A673 (cell line): ENCODE data around the gene FAM234B. TPM values are rescaled to one million over a fixed set of nuclear protein-coding genes. Genes with fewer than 3 reads are reported as not detected.
A peak's percentile ranks its signal among the peaks of the same experiment; 100 is the strongest.

Source experiments
- BruUV-seq: library from RNA; stranded (reverse); fragments of 400-500 nt; replicated peaks from 2 replicates; lab custom pipeline; 2021; lab: Mats Ljungman, UMichigan
- CTCF ChIA-PET: fragments of 300-600 bp; sonication (Branson Sonifier 250); formaldehyde crosslinking; loops from one replicate; lab custom pipeline; 2022; ENCODE audit warnings: antibody characterized with exemption; lab: Charles Lee
- POLR2A ChIA-PET: fragments of 300-600 bp; sonication (Branson Sonifier 250); formaldehyde crosslinking; loops from one replicate; lab custom pipeline; 2022; ENCODE audit warnings: antibody characterized with exemption; ENCODE audit not compliant: low non-redundant PET; lab: Charles Lee
- DNase-seq: peaks from one replicate; pipeline ENCODE4 v3.0.0-alpha.2; 2015; ENCODE audit warnings: low spot score
- H3K27ac ChIP-seq: fragments of 200-600 bp; sonication (generic); 2 replicates; pipeline ENCODE4 v1.5.1; 2016; ENCODE audit warnings: mixed run types, low read depth, mild to moderate bottlenecking, mixed read lengths, antibody characterized with exemption, low read length; ENCODE audit not compliant: poor library complexity, severe bottlenecking
- H3K27me3 ChIP-seq: fragments of 200-600 bp; sonication (generic); replicated peaks from 2 replicates; pipeline ENCODE4 v1.6.1; 2017; ENCODE audit warnings: mixed run types, low read depth, mild to moderate bottlenecking, mixed read lengths, antibody characterized with exemption, low read length; ENCODE audit not compliant: insufficient read depth, poor library complexity
- H3K36me3 ChIP-seq: fragments of 200-600 bp; sonication (generic); 2 replicates; pipeline ENCODE4 v1.6.1; 2016; ENCODE audit warnings: mixed run types, mild to moderate bottlenecking, mixed read lengths, antibody characterized with exemption, low read length; ENCODE audit not compliant: insufficient read depth, poor library complexity, severe bottlenecking
- H3K4me1 ChIP-seq: fragments of 200-600 bp; sonication (generic); 2 replicates; pipeline ENCODE4 v1.6.1; 2017; ENCODE audit warnings: mixed run types, mild to moderate bottlenecking, mixed read lengths, antibody characterized with exemption, low read length; ENCODE audit not compliant: insufficient read depth, poor library complexity, severe bottlenecking
- H3K4me3 ChIP-seq: fragments of 200-600 bp; sonication (generic); 2 replicates; pipeline ENCODE4 v1.5.1; 2016; ENCODE audit warnings: low read depth, mixed run types, mild to moderate bottlenecking, mixed read lengths, low read length; ENCODE audit not compliant: poor library complexity, severe bottlenecking
- H3K9me3 ChIP-seq: fragments of 200-600 bp; sonication (generic); 2 replicates; pipeline ENCODE4 v1.6.1; 2016; ENCODE audit warnings: mixed run types, low read depth, mild to moderate bottlenecking, mixed read lengths, antibody characterized with exemption, low read length; ENCODE audit not compliant: poor library complexity, severe bottlenecking
- EZH2 ChIP-seq: fragments of 200-600 bp; sonication (generic); IDR thresholded peaks from 2 replicates; pipeline ENCODE4 v1.6.1; 2017; ENCODE audit warnings: borderline replicate concordance, low read depth, mild to moderate bottlenecking, mixed read lengths, antibody characterized with exemption, low read length; ENCODE audit not compliant: poor library complexity, severe bottlenecking
- intact Hi-C: fragments of 100-400 bp; cut with micrococcal nuclease; formaldehyde crosslinking; loops from one replicate; pipeline ENCODE4 v1.10.0; 2022; ENCODE audit not compliant: unreplicated experiment
- total RNA-seq: library from RNA; stranded (reverse); gene quantifications from 2 replicates; pipeline ENCODE4 v1.2.3, GENCODE V29; 2021
- TF ChIP-seq, protein P1 (sequence below): fragments of 300-800, 200-600 bp; sonication (generic); conservative IDR thresholded peaks from 2 replicates; pipeline ENCODE4 v1.5.1; 2017; ENCODE audit warnings: low read depth, mild to moderate bottlenecking, antibody characterized with exemption, low read length, moderate library complexity, mixed read lengths

The FAM234B gene
- total RNA-seq, 1 experiment from 2014 or later, result 11.8 TPM

DNA sequence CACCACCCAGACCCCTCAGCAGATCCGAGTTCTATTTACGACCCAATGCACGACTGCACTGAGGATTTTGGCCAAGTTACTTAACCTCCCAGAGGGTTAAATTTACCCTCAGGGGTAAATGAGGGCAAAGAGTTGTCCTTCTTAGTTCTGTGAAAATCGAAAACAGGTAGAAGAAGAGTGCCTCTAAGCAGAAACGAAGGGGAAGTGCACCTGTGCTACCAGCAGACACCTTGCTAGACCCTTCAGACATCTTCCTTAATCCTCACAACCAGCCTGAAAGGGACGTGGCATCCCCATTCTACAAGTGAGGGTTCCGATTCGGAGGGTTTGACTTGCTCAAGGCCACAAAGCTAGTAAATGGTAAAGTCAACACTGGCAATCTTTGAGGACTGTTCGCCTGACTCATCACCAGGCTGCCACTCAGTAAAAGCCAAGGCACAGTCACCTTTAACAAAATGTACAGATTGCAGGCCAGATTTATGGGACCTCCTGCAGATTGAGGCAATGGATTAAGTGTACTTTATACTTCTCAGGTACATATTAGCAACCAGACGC lies 57.7 kb downstream of the FAM234B start:
- H3K36me3 ChIP-seq, result no peaks in the 10 kb centered on the region
- no TSS peak for BruUV-seq
- intact Hi-C loops, result no loop called here
- POLR2A ChIA-PET, result no interaction called here
- no peaks in the 10 kb centered on the region for H3K9me3 ChIP-seq
- DNase-seq, result peak; percentile 32
- peak overlapping the region; percentile 54 for H3K4me3 ChIP-seq
- H3K27me3 ChIP-seq, result no peaks in the 10 kb centered on the region
- peak overlapping the region; percentile 91 for H3K27ac ChIP-seq
- H3K4me1 ChIP-seq, result peaks cover 40% of the 10 kb centered on the region
- TF ChIP-seq, protein P1, sequence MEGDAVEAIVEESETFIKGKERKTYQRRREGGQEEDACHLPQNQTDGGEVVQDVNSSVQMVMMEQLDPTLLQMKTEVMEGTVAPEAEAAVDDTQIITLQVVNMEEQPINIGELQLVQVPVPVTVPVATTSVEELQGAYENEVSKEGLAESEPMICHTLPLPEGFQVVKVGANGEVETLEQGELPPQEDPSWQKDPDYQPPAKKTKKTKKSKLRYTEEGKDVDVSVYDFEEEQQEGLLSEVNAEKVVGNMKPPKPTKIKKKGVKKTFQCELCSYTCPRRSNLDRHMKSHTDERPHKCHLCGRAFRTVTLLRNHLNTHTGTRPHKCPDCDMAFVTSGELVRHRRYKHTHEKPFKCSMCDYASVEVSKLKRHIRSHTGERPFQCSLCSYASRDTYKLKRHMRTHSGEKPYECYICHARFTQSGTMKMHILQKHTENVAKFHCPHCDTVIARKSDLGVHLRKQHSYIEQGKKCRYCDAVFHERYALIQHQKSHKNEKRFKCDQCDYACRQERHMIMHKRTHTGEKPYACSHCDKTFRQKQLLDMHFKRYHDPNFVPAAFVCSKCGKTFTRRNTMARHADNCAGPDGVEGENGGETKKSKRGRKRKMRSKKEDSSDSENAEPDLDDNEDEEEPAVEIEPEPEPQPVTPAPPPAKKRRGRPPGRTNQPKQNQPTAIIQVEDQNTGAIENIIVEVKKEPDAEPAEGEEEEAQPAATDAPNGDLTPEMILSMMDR, result no peak
- TF ChIP-seq EZH2, result no peak
- CTCF ChIA-PET, result no interaction called here

DNA sequence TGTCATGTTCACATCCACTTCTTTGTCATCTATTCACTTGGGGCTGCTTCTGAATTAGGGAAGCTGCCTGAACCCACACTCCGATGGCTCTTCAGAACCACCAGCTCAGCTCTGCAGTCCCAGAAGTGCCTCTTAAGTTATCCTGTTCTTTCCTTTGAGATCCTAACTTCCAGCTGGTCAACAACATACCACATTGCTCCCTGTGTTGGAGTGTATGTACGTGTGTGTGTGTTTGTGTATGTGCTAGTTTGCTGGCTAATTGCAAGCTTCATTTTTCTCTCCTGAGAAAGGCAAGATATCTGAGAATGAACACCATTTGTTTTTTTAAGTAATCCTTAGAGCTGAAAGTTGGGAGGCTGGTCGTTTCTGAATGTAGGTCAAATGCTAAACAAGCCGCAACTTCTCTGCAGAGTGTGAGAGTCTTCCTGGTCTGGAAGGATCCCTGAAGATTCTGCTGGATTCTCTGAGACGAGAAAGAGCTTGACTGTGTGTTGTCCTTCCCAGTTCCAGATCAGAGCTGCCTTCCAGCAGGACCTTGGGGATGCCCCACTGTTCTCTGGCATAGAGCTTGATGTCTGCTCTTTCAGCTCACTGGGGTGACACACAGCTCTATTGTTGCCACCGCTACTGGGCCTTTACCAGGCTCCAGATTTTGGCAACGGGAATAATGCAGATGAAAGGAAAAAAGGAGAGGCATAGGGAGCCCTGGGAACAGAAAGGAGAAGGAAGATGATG lies 58.4 kb downstream of the FAM234B start:
- CTCF ChIA-PET, result no interaction called here
- Histone ChIP-seq H3K36me3 (no peaks in the 10 kb centered on the region), H3K4me3 (no peak overlapping the region), H3K27me3 (no peaks in the 10 kb centered on the region), H3K4me1 (peaks cover 39% of the 10 kb centered on the region), H3K9me3 (no peaks in the 10 kb centered on the region), H3K27ac (peak overlapping the region; percentile 91)
- DNase-seq, result no peak
- intact Hi-C loops, result no loop called here
- no TSS peak for BruUV-seq
- TF ChIP-seq, protein P1, result no peak
- POLR2A ChIA-PET, result no interaction called here

DNA sequence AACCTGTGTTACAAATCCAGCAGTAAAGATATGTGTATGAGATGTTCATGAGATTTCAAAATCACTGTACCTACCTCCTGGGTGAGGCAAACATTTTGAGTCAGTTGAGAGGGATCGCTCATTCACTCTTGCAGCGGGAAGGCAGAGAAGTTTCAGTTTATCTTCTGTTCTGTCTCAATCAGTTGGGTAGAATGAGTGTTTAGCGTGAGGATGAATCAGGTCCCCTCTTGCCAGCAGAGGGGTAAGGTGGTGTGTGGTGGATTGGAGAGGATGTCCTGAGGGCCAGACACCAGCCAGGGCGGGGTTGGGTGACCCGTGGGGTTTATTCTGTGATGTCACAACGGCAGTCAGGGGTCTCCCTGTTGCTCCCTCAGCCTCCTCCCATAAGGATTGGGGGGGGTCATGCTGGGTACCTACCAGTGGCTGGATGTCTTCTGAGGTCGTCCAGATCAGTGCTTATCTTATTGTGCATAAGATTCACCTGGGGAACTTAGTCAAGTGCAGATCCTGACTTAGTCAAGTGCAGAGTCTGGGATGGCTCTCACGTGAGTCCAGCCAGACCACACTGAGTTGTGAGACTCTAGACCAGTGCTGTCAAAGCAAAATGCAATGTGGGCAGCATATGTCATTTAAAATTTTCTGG lies 59.3 kb downstream of the FAM234B start, which contains the start of gene GSG1:
Gene GSG1 (minus strand): TSS at position 277 of the 643 bp plus-strand sequence. CDS start 155 bp downstream, at position 122.
- Histone ChIP-seq H3K9me3 (peaks cover 6% of the 10 kb centered on the region), H3K4me3 (no peak within 1 kb of the TSS), H3K27me3 (no peaks in the 10 kb centered on the region), H3K4me1 (peaks cover 31% of the 10 kb centered on the region), H3K27ac (peak within 1 kb of the TSS; percentile 91), H3K36me3 (no peaks in the 10 kb centered on the region)
- BruUV-seq, result no TSS peak
- POLR2A ChIA-PET, result no interaction called here
- intact Hi-C loops, result no loop called here
- no peak for DNase-seq
- CTCF ChIA-PET, result no interaction called here
- TF ChIP-seq, protein P1, result no peak
- no peak for TF ChIP-seq EZH2
